Astrocyte of the spinal cord (primary cell): Measurements from ENCODE around the gene HHEX.
A peak's percentile ranks its signal among the peaks of the same experiment; 100 is the strongest.

Experiments used
- DNase-seq: peaks from one replicate; pipeline ENCODE4 v3.0.0; 2011; ENCODE audit warnings: low read depth, low spot score
- H3K4me3 ChIP-seq: 2 replicates; pipeline ENCODE4 v1.5.1; 2011; ENCODE audit warnings: low read depth, mild to moderate bottlenecking, low read length, moderate library complexity
- CTCF ChIP-seq: IDR thresholded peaks from 2 replicates; pipeline ENCODE4 v1.5.1; 2012; ENCODE audit warnings: low read depth, mild to moderate bottlenecking, low read length, inconsistent platforms
- in situ Hi-C: cut with HindIII; loops from 2 replicates; pipeline ENCODE4 v1.10.0; 2017; ENCODE audit warnings: low sequenced_read_pairs

HHEX gene

GRCh38 chr10:92688573-92688926 is 1.2 kb upstream of the HHEX start:
- DNase-seq: no peak
- in situ Hi-C loops: no loop called here
- H3K4me3 ChIP-seq: peak overlapping the region; percentile 44
- TF ChIP-seq CTCF: no peak

- peak; percentile 48 for DNase-seq
- peak overlapping the region; percentile 44 for H3K4me3 ChIP-seq
- peak; percentile 19 for TF ChIP-seq CTCF
- in situ Hi-C loops: no loop called here
Observed at GRCh38 chr10:92688927-92689662, 660 bp upstream of the HHEX start.

GRCh38 chr10:92690211-92690914 is 608 bp downstream of the HHEX start:
- H3K4me3 ChIP-seq: peak overlapping the region; percentile 64
- DNase-seq: peak; percentile 73
- in situ Hi-C loops: no loop called here
- no peak for TF ChIP-seq CTCF

- no peak for TF ChIP-seq CTCF
- no peak for DNase-seq
- H3K4me3 ChIP-seq: peak overlapping the region; percentile 64
- in situ Hi-C loops: no loop called here
Observed at GRCh38 chr10:92690915-92691590, 1.3 kb downstream of the HHEX start.

- H3K4me3 ChIP-seq: peak overlapping the region; percentile 7
- no peak for TF ChIP-seq CTCF
- DNase-seq: no peak
- in situ Hi-C loops: no loop called here
Observed at GRCh38 chr10:92691591-92692079, 1.9 kb downstream of the HHEX start.

GRCh38 chr10:92692080-92692671 is 2.4 kb downstream of the HHEX start:
- DNase-seq: no peak
- H3K4me3 ChIP-seq: no peak overlapping the region
- TF ChIP-seq CTCF: no peak
- in situ Hi-C loops: no loop called here
